HepG2 (cell line): ENCODE measurements around the gene PARP2. TPM values are rescaled to one million over a fixed set of nuclear protein-coding genes. Genes with fewer than 3 reads are reported as not detected.

Source experiments
- ATAC-seq: fragments of 200-7000 bp; cut with Tn5 transposase; 3 replicates; pipeline ENCODE4 v1.9.1; 2020; ENCODE audit warnings: mild to moderate bottlenecking, moderate library complexity
- BruUV-seq: library from RNA; stranded (reverse); fragments of 400-500 nt; replicated peaks from 2 replicates; lab custom pipeline; 2021; lab: Mats Ljungman, UMichigan
- CTCF ChIA-PET: fragments of 300-600 bp; formaldehyde crosslinking; extraction: SDS; loops from one replicate; lab custom pipeline; 2021; ENCODE audit warnings: low total read pairs, inconsistent platforms, low intra/inter-chr PET ratio; lab: Yijun Ruan, JAX
- POLR2A ChIA-PET: fragments of 350-600 bp; sonication (Branson Sonifier 250); formaldehyde crosslinking; loops from one replicate; lab custom pipeline; 2020; ENCODE audit warnings: antibody characterized with exemption, inconsistent platforms; lab: Yijun Ruan, JAX
- DNase-seq: peaks from one replicate; pipeline ENCODE4 v3.0.0-alpha.2; 2015; ENCODE audit warnings: low spot score
- FAIRE-seq: peaks from 3 replicates; lab custom pipeline; 2011; peaks lifted over from hg19 to GRCh38; lab: Jason Lieb, UNC
- H2AFZ ChIP-seq: one replicate; pipeline ENCODE4 v1.6.1; 2011; ENCODE audit warnings: low read length, inconsistent platforms
- H3K27ac ChIP-seq: fragments of 300-600 bp; 3 replicates; pipeline ENCODE4 v1.8.0; 2011; ENCODE audit warnings: mixed run types, mild to moderate bottlenecking, mixed read lengths, low read length, inconsistent platforms; ENCODE audit not compliant: insufficient read depth; ENCODE audit errors: extremely low read length
- H3K27me3 ChIP-seq, 2 experiments: fragments of 200-600 bp in 1 of 2; 2 replicates in 1 of 2; 3 replicates in 1 of 2; pipeline versions ENCODE4 v1.6.0 to v1.8.0; 2011; ENCODE audit warnings: low read length in 2 of 2, mild to moderate bottlenecking in 2 of 2, moderate library complexity in 2 of 2, inconsistent platforms in 1 of 2; ENCODE audit not compliant: insufficient read depth in 2 of 2, control insufficient read depth in 1 of 2
- H3K36me3 ChIP-seq, 2 experiments: fragments of 200-600 bp in 1 of 2; replicated peaks in 1 of 2; 2 replicates in 1 of 2; 3 replicates in 1 of 2; pipeline versions ENCODE4 v1.5.1 to v1.8.0; 2011; ENCODE audit warnings: low read length in 2 of 2, inconsistent platforms in 1 of 2; ENCODE audit not compliant: insufficient read depth in 2 of 2, control insufficient read depth in 1 of 2
- H3K4me1 ChIP-seq: 2 replicates; pipeline ENCODE4 v1.5.1; 2012; ENCODE audit warnings: low read length, inconsistent platforms; ENCODE audit not compliant: insufficient read depth
- H3K4me2 ChIP-seq: 2 replicates; pipeline ENCODE4 v1.6.0; 2011; ENCODE audit warnings: low read depth, low read length, inconsistent platforms
- H3K4me3 ChIP-seq, 3 experiments: fragments of 200-600 bp in 1 of 3; sonication (generic), shearing (Covaris generic) in 1 of 3; replicated peaks in 1 of 3; 2 replicates each; pipeline ENCODE4 v1.5.1; 2011 to 2016; ENCODE audit warnings: low read length in 3 of 3, inconsistent platforms in 2 of 3, low read depth in 2 of 3, mild to moderate bottlenecking in 2 of 3, control low read depth in 1 of 3, mixed read lengths in 1 of 3; ENCODE audit not compliant: insufficient read depth in 1 of 3
- H3K79me2 ChIP-seq: one replicate; pipeline ENCODE4 v1.6.1; 2011; ENCODE audit warnings: low read length, inconsistent platforms; ENCODE audit not compliant: insufficient read depth
- H3K9ac ChIP-seq: 2 replicates; pipeline ENCODE4 v1.6.0; 2011; ENCODE audit warnings: mild to moderate bottlenecking, low read depth, low read length, inconsistent platforms; ENCODE audit not compliant: insufficient read depth
- H3K9me3 ChIP-seq: 2 replicates; pipeline ENCODE4 v1.5.1; 2012; ENCODE audit warnings: mild to moderate bottlenecking, low read length
- H4K20me1 ChIP-seq: 2 replicates; pipeline ENCODE4 v1.6.0; 2011; ENCODE audit warnings: inconsistent platforms, mild to moderate bottlenecking, low read length, moderate library complexity; ENCODE audit not compliant: insufficient read depth
- CCDC6 ChIP-seq: sonication (generic); formaldehyde crosslinking; IDR thresholded peaks from 2 replicates; pipeline ENCODE4 v1.8.1; 2022; ENCODE audit warnings: mild to moderate bottlenecking, missing genetic modification reagents, moderate library complexity
- CEBPG ChIP-seq: IDR thresholded peaks from 2 replicates; pipeline ENCODE4 v1.6.1; 2016
- CREB1 ChIP-seq, 2 experiments: fragments of 450-650 bp in 1 of 2; IDR thresholded peaks; 2 replicates each; pipeline ENCODE4 v1.6.1; 2016 to 2017; ENCODE audit warnings: control low read depth in 1 of 2, mild to moderate bottlenecking in 1 of 2, missing compliant biosample characterization in 1 of 2, missing genetic modification characterization in 1 of 2
- CTCF ChIP-seq: sonication (generic); formaldehyde crosslinking; IDR thresholded peaks from 2 replicates; pipeline ENCODE4 v1.5.0; 2020; ENCODE audit warnings: mild to moderate bottlenecking, missing genetic modification reagents, moderate library complexity
- FOXC1 ChIP-seq: sonication (generic); formaldehyde crosslinking; IDR thresholded peaks from 2 replicates; pipeline ENCODE4 v1.8.0; 2022; ENCODE audit warnings: mild to moderate bottlenecking, missing genetic modification reagents, borderline replicate concordance
- FOXM1 ChIP-seq: sonication (generic); formaldehyde crosslinking; IDR thresholded peaks from 2 replicates; pipeline ENCODE4 v1.5.0; 2020; ENCODE audit warnings: missing genetic modification reagents
- HDAC2 ChIP-seq: sonication (generic); formaldehyde crosslinking; IDR thresholded peaks from 2 replicates; pipeline ENCODE4 v1.4.0; 2020; ENCODE audit warnings: missing genetic modification reagents
- NAIF1 ChIP-seq: sonication (generic); formaldehyde crosslinking; IDR thresholded peaks from 2 replicates; pipeline ENCODE4 v1.5.0; 2020; ENCODE audit warnings: mild to moderate bottlenecking, missing genetic modification reagents, borderline replicate concordance
- SIN3B ChIP-seq: fragments of 150-350 bp; IDR thresholded peaks from 2 replicates; pipeline ENCODE4 v1.6.1; 2014; ENCODE audit warnings: low read length
- TRAFD1 ChIP-seq: sonication (generic); formaldehyde crosslinking; IDR thresholded peaks from 2 replicates; pipeline ENCODE4 v1.5.1; 2020; ENCODE audit warnings: missing genetic modification reagents, mild to moderate bottlenecking, borderline replicate concordance
- ZFP36 ChIP-seq: fragments of 150-350 bp; IDR thresholded peaks from 2 replicates; pipeline ENCODE4 v1.6.1; 2018; ENCODE audit warnings: borderline replicate concordance, low read length, low read depth; ENCODE audit not compliant: partially characterized antibody
- ZNF343 ChIP-seq: sonication (generic); formaldehyde crosslinking; IDR thresholded peaks from 2 replicates; pipeline ENCODE4 v1.4.0; 2020; ENCODE audit warnings: mild to moderate bottlenecking, missing genetic modification reagents
- ZNF468 ChIP-seq: sonication (generic); formaldehyde crosslinking; IDR thresholded peaks from 2 replicates; pipeline ENCODE4 v1.8.0; 2022; ENCODE audit warnings: mild to moderate bottlenecking, moderate library complexity, missing genetic modification reagents
- ZNF737 ChIP-seq: sonication (generic); formaldehyde crosslinking; IDR thresholded peaks from 2 replicates; pipeline ENCODE4 v1.5.0; 2020; ENCODE audit warnings: missing genetic modification reagents, mild to moderate bottlenecking, borderline replicate concordance
- WGBS: methylation state at CpG from one replicate; pipeline ENCODE4 v1.1.6; 2017; ENCODE audit warnings: low lambda C conversion rate; 5-methylcytosine and 5-hydroxymethylcytosine counted together
- in situ Hi-C: cut with HindIII; loops from 2 replicates; pipeline ENCODE4 v1.10.0; 2017; ENCODE audit warnings: low pct_unique_long_range_greater_than_20kb; ENCODE audit not compliant: extremely low pct_ligation_motif_present
- intact Hi-C: fragments of 100-400 bp; cut with micrococcal nuclease; formaldehyde crosslinking; loops from one replicate; pipeline ENCODE4 v1.10.0; 2022; ENCODE audit not compliant: unreplicated experiment
- polyA plus RNA-seq, 8 experiments: library from polyadenylated mRNA; depleted of rRNA in 3 of 8; stranded (reverse) in 7 of 8; unstranded in 1 of 8; fragments of >200 nt; fragmentation: Illumina TruSeq in 4 of 8; extraction: Trizol in 4 of 8; gene quantifications; 2 replicates each; pipeline versions ENCODE4 v1.2.1 to v1.2.3, GENCODE V29; 2011 to 2016; ENCODE audit warnings: low read depth in 4 of 8, missing spikeins in 1 of 8, mixed read lengths in 1 of 8; ENCODE audit not compliant: insufficient read depth in 1 of 8
- total RNA-seq, 5 experiments: library from RNA; depleted of rRNA; stranded (reverse); fragments of >200 nt; fragmentation: Illumina TruSeq; extraction: Trizol; gene quantifications; 2 replicates each; pipeline ENCODE4 v1.2.3, GENCODE V29; 2016; ENCODE audit warnings: low read depth in 1 of 5
- TF ChIP-seq, protein P1 (sequence below): sonication (generic); formaldehyde crosslinking; IDR thresholded peaks from 2 replicates; pipeline ENCODE4 v1.4.0; 2020; ENCODE audit warnings: missing genetic modification reagents
- TF ChIP-seq, protein P2 (sequence below): sonication (generic); formaldehyde crosslinking; IDR thresholded peaks from 2 replicates; pipeline ENCODE4 v1.5.1; 2020; ENCODE audit warnings: missing genetic modification reagents, mild to moderate bottlenecking, borderline replicate concordance

The PARP2 gene
- total and polyA plus RNA-seq, 2 of the 13 experiments (the other 11 are each of a cell fraction or from before 2014, with no cell fraction given) = 37.3 to 38.4 TPM

DNA sequence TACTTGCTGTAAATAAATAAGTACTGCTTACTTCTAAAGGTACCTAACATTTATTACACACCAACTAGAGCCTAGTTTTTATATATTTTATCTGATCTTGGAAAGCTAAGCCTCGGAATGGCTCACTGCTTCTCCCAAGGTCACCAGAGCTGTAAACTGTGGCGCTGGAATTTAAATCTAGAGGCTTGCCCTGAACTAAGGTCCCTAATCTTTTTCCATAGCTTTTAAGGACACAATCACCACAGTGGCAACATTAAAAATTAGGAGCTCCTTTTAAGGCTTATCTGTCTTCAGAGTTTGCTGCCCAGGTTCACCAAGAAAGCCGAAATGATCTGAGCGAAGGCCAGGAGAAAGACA is 11.0 kb upstream of the PARP2 start:
- intact Hi-C loops (loop anchor here (2.0 kb wide), 3 partner anchors 44 to 276 kb away; partner anchors contain the start of genes APEX1 and OSGEP), in situ Hi-C loops (loop anchor here (25.0 kb wide), 2 partner anchors 130 to 655 kb away; partner anchors contain the start of genes APEX1, METTL17, OSGEP and PIP4P1)
- peak overlapping the region; percentile 59 to 78 (median 75) for H3K4me3 ChIP-seq
- WGBS = 0% methylated on average over 4 of the region's 4 CpGs
- H3K4me2 ChIP-seq = peak overlapping the region; percentile 78
- H3K79me2 ChIP-seq = peaks cover 55% of the 10 kb centered on the region
- peaks cover 26% of the 10 kb centered on the region for H4K20me1 ChIP-seq
- BruUV-seq = no TSS peak
- H3K4me1 ChIP-seq = peaks cover 62% of the 10 kb centered on the region
- H3K9ac ChIP-seq = peak overlapping the region; percentile 82
- FAIRE-seq = no peak
- ChIA-PET CTCF (no interaction called here), POLR2A (interaction anchor here (1.0 to 9.8 kb wide), 4 partner anchors 10 to 281 kb away, joined by 5 to 139 read pairs (median 8); partner anchors contain the start of genes APEX1, OSGEP, PARP2 and PIP4P1)
- H3K27me3 ChIP-seq = no peaks in the 10 kb centered on the region; a peak in 1 of 5 replicates
- ATAC-seq = peak; percentile 45
- peak; percentile 42 for DNase-seq
- H2AFZ ChIP-seq = peak overlapping the region; percentile 1
- H3K9me3 ChIP-seq = no peaks in the 10 kb centered on the region
- peaks cover 0 to 15% of the 10 kb centered on the region in 2 experiments; a peak in 2 of 5 replicates for H3K36me3 ChIP-seq
- peak overlapping the region; percentile 79 for H3K27ac ChIP-seq
- 0 out of 2 replicates have a peak, but pooled peaks have one; percentile 7 for TF ChIP-seq NAIF1 (CRISPR knock-in tag)
- TF ChIP-seq ZNF343 = no peak
- no peak for TF ChIP-seq FOXC1 (CRISPR knock-in tag)
- TF ChIP-seq ZFP36 = no peak
- TF ChIP-seq, protein P1, sequence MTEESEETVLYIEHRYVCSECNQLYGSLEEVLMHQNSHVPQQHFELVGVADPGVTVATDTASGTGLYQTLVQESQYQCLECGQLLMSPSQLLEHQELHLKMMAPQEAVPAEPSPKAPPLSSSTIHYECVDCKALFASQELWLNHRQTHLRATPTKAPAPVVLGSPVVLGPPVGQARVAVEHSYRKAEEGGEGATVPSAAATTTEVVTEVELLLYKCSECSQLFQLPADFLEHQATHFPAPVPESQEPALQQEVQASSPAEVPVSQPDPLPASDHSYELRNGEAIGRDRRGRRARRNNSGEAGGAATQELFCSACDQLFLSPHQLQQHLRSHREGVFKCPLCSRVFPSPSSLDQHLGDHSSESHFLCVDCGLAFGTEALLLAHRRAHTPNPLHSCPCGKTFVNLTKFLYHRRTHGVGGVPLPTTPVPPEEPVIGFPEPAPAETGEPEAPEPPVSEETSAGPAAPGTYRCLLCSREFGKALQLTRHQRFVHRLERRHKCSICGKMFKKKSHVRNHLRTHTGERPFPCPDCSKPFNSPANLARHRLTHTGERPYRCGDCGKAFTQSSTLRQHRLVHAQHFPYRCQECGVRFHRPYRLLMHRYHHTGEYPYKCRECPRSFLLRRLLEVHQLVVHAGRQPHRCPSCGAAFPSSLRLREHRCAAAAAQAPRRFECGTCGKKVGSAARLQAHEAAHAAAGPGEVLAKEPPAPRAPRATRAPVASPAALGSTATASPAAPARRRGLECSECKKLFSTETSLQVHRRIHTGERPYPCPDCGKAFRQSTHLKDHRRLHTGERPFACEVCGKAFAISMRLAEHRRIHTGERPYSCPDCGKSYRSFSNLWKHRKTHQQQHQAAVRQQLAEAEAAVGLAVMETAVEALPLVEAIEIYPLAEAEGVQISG (CRISPR knock-in tag) = no peak
- TF ChIP-seq, protein P2, sequence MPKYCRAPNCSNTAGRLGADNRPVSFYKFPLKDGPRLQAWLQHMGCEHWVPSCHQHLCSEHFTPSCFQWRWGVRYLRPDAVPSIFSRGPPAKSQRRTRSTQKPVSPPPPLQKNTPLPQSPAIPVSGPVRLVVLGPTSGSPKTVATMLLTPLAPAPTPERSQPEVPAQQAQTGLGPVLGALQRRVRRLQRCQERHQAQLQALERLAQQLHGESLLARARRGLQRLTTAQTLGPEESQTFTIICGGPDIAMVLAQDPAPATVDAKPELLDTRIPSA (CRISPR knock-in tag) = no peak
- TF ChIP-seq CREB1 (IDR thresholded peaks at IDR 0.05) = no peak
- no peak for TF ChIP-seq CREB1 (CRISPR knock-in tag; IDR thresholded peaks at IDR 0.05)
- TF ChIP-seq ZNF737 = no peak
- no peak for TF ChIP-seq HDAC2
- no peak for TF ChIP-seq CEBPG (CRISPR knock-in tag)
- TF ChIP-seq CCDC6 (CRISPR knock-in tag) = no peak
- no peak for TF ChIP-seq CTCF (CRISPR knock-in tag)
- TF ChIP-seq ZNF468 (CRISPR knock-in tag) = no peak
- TF ChIP-seq FOXM1 (CRISPR knock-in tag) = no peak
- TF ChIP-seq TRAFD1 (CRISPR knock-in tag) = no peak
- peak; percentile 86 for TF ChIP-seq SIN3B
